Urothelium cell line (cell line): ENCODE data around the gene ERF.
A peak's percentile ranks its signal among the peaks of the same experiment; 100 is the strongest.

Source experiments
- DNase-seq: peaks from one replicate; pipeline ENCODE4 v3.0.0; 2011; ENCODE audit warnings: low spot score, mixed read lengths
- FAIRE-seq: peaks from 2 replicates; lab custom pipeline; 2011; peaks lifted over from hg19 to GRCh38; lab: Jason Lieb, UNC

ERF gene

GRCh38 chr19:42287827-42288107 lies 32.8 kb upstream of the ERF start:
- FAIRE-seq: no peak
- DNase-seq: no peak

DNA sequence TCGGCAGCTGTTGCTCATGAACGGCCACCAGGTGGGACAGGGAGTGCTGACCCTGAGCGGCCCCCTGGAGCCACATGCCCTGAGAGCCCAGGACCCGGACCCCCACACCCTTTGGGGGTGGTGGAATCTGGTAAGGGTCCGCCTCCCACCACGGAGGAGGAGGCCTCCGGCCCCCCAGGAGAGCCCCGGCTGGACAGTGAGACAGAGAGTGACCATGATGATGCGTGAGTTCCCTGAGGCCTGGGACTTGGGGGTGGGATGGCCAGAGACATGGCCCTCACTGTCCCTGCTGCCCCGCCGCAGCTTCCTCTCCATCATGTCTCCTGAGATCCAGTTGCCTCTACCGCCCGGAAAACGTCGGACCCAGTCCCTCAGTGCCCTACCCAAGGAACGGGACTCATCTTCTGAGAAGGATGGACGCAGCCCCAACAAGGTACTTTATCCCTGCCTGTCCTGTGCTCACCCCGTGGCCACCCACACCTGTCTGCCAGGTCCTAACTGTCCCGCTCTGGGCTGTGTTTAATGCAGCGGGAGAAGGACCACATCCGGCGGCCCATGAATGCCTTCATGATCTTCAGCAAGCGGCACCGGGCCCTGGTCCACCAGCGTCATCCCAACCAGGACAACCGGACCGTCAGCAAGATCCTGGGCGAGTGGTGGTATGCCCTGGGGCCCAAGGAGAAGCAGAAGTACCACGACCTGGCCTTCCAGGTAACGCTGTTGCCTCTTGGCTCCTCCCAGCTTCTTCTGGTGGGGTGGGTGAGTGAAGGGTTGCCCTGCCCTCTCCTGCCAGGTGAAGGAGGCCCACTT lies 32.3 kb upstream of the ERF start:
- no peak for DNase-seq
- FAIRE-seq: peak; percentile 37

DNA sequence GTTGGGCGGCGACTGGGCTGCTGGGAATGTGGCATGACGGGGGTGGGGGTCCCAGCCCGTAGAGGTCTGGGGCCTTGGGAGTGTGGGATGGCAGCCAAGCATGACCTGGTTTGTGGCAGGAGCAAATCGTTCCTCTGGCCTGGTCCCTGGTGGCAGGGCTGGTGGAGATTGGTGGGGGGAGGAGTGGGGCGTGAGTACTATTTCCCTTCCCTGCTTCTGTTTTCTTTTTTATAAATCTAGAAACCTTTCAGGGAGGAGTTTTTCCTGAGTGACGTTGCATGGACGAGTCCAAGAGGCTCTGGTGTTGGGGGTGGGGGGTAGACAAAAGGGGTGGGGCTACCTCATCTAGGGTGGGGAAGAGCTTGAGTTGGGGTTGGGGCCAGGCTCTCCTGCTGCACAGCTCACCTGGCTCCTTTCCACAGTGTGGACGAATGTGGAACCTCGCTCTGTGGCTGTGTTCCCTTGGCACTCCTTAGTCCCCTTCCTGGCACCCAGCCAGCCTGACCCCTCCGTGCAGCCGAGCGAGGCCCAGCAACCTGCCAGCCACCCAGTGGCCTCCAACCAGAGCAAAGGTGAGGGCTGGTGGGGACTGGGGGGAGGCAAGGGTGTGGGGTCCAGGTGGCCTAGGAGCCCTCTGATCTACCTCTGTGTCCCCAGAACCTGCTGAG lies 31.6 kb upstream of the ERF start:
- FAIRE-seq (no peak), DNase-seq (no peak)

DNA sequence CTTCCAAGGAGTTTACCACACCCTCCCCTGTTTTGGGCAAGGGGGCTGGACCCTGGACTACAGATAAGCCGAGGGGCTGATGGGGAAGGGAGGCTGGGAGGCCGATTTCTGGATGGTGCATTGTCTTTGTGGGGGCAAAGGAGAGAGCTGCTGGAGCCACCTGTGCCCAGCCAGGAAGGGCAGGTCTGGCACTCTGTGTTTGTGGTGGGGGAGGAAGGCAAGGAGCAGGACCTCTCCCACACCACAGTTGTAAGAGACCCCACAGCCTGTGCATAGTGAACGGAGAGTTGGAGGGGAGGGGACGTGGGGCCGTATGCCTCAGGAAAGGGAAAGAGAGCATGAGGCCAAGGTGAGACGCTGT lies 31.0 kb upstream of the ERF start:
- DNase-seq: no peak
- no peak for FAIRE-seq

DNA sequence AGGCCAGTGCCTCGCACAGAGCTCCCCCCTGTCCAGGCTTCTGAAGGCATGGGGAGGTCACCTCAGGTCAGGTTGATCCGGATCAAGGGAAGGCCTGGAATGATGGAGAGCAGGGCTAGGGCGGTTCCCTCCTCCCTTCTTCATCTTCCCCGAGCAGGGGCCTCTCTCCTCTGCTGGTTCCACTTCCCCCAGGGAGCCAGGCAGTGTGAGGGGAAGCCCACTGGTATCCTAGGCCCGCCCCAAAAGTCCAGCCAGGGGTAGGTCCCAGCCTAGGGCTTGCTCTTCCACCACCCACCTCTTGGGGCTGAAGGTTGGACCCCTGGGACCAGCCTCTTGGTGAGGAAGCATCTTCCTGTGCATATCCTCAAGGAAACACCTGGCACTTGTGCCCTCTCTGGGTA lies 30.6 kb upstream of the ERF start:
- DNase-seq: no peak
- FAIRE-seq: no peak

GRCh38 chr19:42284591-42285341 lies 29.8 kb upstream of the ERF start:
- FAIRE-seq (peak; percentile 27), DNase-seq (no peak)

- peak; percentile 91 for DNase-seq
- no peak for FAIRE-seq
Measured at GRCh38 chr19:42284066-42284501, 29.2 kb upstream of the ERF start.

DNA sequence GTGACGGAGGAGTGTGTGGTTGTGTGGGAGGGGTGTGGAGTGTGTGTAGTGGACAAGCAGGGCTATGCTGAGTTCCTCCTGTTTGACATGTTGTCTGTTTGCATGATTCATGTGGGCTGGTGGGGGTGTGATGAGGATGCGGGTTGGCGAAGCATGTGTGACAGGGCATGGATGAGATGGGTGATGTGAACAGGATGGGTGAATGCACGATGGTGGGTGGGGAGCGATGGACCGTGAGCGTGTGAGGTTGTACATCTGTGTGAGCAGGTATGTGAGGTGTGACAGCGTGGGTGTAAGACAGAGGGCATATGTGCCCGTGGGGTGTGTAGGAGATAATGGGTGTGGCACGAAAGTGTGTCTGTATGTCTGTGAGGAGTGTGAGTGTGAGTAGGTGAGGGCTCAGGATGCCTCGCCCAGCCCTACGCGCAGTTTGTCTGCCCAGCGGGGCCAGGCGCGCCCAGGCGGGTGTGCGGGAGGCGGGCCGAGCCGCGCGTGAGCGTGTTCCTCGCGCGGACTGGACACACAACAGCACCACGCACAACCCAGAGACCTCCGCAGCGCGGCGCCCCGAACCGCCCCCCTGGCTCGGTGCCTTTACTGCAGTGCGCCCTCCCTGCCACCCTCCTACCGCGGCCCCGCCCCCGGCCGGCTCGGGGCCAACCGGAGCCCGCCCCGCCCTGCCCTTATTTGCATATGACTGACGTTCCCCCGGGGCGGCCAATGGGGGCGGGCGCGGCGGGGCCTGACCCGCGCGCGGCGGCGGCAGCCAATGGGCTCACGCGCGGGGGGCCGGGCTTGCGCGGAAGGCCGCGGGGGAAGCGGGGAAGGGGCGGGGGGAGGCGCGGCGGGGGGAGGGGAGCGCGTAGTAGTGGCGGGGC lies 28.5 kb upstream of the ERF start:
- peak; percentile 99 for FAIRE-seq
- DNase-seq: peak; percentile 94

- FAIRE-seq (no peak), DNase-seq (no peak)
Measured at GRCh38 chr19:42282819-42283187, 27.9 kb upstream of the ERF start.

- peak; percentile 74 for DNase-seq
- peak; percentile 90 for FAIRE-seq
Measured at GRCh38 chr19:42281827-42282762, 27.2 kb upstream of the ERF start.

DNA sequence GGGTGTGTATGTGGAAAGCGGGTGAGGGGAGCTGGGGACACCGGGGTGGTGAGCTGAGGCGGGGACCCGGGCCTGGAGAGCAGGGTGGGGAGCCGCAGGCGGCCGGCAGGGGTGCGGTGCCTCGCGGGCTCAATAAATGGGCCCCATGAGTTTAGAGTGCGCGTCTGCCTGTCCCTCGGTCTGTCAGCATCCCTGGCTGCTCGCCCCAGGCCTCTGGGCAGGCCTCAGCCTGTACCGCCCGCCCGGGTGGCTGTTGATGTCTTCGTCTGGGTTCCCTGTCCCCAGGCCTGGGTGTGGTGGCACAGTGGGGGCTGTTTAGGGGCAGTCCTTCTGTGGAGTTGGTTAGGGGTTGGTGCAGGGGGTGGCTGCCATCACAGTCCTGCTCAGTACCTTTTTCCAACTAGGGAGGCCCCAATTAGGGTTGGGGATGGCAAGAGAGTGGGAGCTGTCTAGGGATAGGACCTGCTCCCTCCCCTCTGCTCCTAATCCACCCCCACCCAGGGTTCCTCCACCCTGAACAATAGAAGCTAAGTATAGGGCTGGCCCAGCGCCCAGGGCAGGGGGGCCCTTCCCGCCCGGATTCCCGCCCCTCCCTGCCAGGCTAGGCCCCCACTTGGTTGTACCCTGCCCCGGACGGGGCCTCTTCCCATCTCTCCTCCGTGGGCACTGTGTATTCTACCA lies 26.4 kb upstream of the ERF start:
- peak; percentile 70 for DNase-seq
- FAIRE-seq: no peak

- DNase-seq: peak; percentile 57
- no peak for FAIRE-seq
Measured at GRCh38 chr19:42280815-42281145, 25.9 kb upstream of the ERF start.

GRCh38 chr19:42279902-42280814 lies 25.2 kb upstream of the ERF start:
- DNase-seq: peak; percentile 95

GRCh38 chr19:42279155-42279901 lies 24.4 kb upstream of the ERF start:
- no peak for FAIRE-seq
- DNase-seq: no peak

More at GRCh38 chr19:42279902-42280814, 25.2 kb upstream of the ERF start:
- FAIRE-seq: peak; percentile 80

GRCh38 chr19:42278452-42279154 lies 23.7 kb upstream of the ERF start:
- FAIRE-seq: no peak
- DNase-seq: no peak

DNA sequence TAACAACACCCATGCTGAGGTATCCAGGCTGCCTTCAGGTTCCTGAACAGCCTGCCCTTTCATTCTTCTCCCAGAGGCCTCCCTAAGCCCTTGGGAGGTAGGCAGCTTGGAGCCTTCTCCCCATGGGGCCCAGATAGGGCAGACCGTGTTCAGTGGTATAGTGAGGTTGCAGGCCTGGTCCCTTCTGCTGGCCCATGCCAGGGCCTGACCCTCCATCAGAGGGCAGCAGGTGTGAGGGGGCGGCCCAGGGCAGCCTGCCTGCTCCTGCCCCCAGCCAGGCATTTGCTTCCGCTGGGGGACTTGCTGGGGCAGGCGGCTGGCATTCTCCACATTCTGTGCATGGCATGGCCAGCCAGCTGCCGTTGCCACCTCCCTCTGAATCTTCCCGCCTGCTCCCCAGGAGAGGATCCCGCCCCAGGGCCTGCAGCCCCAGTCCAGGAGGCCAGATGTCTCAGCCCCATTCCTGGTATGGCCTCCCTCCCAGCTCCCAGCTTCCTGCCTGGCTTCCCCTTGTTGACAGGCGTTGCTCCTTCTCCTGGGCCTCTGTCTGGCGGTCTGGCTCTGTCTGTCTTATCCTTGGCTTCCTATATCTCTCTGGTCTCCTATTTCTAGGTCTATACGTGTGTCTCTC lies 23.0 kb upstream of the ERF start:
- FAIRE-seq (no peak), DNase-seq (no peak)

DNA sequence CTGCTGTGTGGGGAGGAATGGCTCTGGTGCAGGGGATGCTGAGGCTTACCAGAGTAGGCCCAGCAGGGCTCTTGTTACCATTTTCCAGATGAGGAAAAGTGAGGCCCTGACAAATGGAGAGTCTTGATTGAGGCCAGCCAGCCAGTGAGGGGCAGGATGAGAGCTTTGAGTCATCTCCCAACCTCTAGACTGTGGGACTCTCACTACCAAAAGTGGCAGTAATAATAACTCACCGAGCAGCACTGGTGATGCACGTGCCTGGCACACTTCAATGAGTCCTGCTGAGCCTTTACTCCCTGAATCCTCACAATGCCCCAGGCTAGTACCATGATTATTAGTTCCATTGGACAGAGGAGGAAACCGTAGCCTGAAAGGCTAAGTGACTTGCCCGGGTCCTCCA lies 21.9 kb upstream of the ERF start:
- no peak for DNase-seq
- no peak for FAIRE-seq
